ENCODE measurements around the gene CEP112. TPM values are rescaled to one million over a fixed set of nuclear protein-coding genes. Genes with fewer than 3 reads are reported as not detected.

CEP112 gene
- total RNA-seq, 1 experiment from 2014 or later: 6.1 TPM

- DNase-seq (ENCODE audit: low spot score): no peak
- Mint-ChIP-seq H3K4me1 (peaks cover 20% of the 10 kb centered on the region), H3K27ac (no peak overlapping the region), H3K9me3 (peaks cover 9% of the 10 kb centered on the region), H3K4me3 (no peak overlapping the region), H3K36me3 (no peaks in the 10 kb centered on the region), H3K27me3 (ENCODE audit: low read depth) (no peaks in the 10 kb centered on the region)
- ATAC-seq: peak; percentile 48
- ChIA-PET CTCF (no interaction called here), POLR2A (no interaction called here)
- TF ChIP-seq ZNF232 (CRISPR knock-in tag; IDR thresholded peaks at IDR 0.05) (0 out of 2 replicates have a peak, but pooled peaks have one; percentile 40), TCF7 (CRISPR knock-in tag; IDR thresholded peaks at IDR 0.05; ENCODE audit: low read depth) (no peak)
Measured at GRCh38 chr17:65774787-65775186, 417.1 kb downstream of the CEP112 start.

DNA sequence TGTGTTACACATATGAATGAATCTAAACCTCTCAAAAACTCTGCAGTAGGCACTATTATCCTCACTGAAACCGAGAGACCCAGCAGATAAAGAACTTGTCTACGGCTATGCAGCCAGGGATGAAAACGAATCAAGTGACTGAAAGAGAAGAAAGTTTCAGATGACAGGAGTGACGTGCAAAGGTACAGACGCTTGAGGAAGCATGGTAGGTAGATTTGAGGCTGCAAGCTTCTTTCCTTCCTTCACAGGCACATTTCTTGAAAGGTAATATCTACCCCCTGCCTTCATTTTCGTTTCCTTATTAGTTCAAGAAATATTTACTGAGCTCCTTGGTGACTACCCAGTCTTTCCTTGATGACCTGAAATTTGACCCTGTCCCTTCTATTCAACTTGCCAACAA, 418.9 kb downstream of the CEP112 start:
- no peaks in the 10 kb centered on the region for H3K36me3 Mint-ChIP-seq
- H3K4me3 Mint-ChIP-seq: no peak overlapping the region
- ChIA-PET CTCF (interaction anchor here (0.6 to 1.3 kb wide), 2 partner anchors 25 to 1740 kb away, joined by 3 to 4 read pairs; no protein-coding TSS in a partner anchor), POLR2A (no interaction called here)
- no peaks in the 10 kb centered on the region for H3K27me3 Mint-ChIP-seq (ENCODE audit: low read depth)
- H3K27ac Mint-ChIP-seq: no peak overlapping the region
- ATAC-seq (no peak), DNase-seq (ENCODE audit: low spot score) (no peak)
- peaks cover 9% of the 10 kb centered on the region for H3K9me3 Mint-ChIP-seq
- TF ChIP-seq HMGXB4 (CRISPR knock-in tag; IDR thresholded peaks at IDR 0.05): no peak
- no peak for TF ChIP-seq TP53 (CRISPR knock-in tag; IDR thresholded peaks at IDR 0.05)
- no peak for TF ChIP-seq NFYB (CRISPR knock-in tag; conservative IDR thresholded peaks at IDR 0.05; ENCODE audit: low read depth)
- TF ChIP-seq NR2C2 (CRISPR knock-in tag; IDR thresholded peaks at IDR 0.05): no peak
- TF ChIP-seq ZNF423 (CRISPR knock-in tag; IDR thresholded peaks at IDR 0.05): no peak
- peaks cover 20% of the 10 kb centered on the region for H3K4me1 Mint-ChIP-seq

DNA sequence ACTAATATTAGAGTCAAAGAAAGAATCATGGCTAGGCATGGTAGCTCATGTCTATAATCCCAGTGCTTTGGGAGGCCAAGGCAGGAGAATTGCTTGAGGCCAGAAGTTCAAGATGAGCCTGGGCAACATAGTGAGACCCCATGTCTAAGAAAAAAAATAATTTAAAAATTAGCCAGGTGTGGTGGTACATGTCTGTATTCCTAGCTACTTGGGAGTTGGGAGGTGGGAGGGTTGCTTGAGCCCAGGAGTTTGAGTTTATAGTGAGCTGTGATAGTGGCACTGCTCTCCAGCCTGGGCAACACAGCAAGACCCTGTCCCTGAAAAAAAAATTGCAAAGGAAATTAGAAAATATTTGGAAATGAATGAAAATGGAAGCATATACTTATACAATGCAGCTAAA, 420.2 kb downstream of the CEP112 start:
- peaks cover 20% of the 10 kb centered on the region for H3K4me1 Mint-ChIP-seq
- TF ChIP-seq MXD4 (CRISPR knock-in tag; IDR thresholded peaks at IDR 0.05; ENCODE audit: borderline replicate concordance) (no peak), NFATC4 (CRISPR knock-in tag; IDR thresholded peaks at IDR 0.05) (no peak), SP1 (CRISPR knock-in tag; conservative IDR thresholded peaks at IDR 0.05) (no peak), JAZF1 (CRISPR knock-in tag; IDR thresholded peaks at IDR 0.05) (no peak), E2F1 (CRISPR knock-in tag; IDR thresholded peaks at IDR 0.05) (no peak), GABPB1 (CRISPR knock-in tag; IDR thresholded peaks at IDR 0.05) (no peak), MAX (CRISPR knock-in tag; IDR thresholded peaks at IDR 0.05) (no peak), ZNF232 (CRISPR knock-in tag; IDR thresholded peaks at IDR 0.05) (no peak), ZNF396 (CRISPR knock-in tag; IDR thresholded peaks at IDR 0.05; ENCODE audit: borderline replicate concordance) (no peak), IRF2 (CRISPR knock-in tag; IDR thresholded peaks at IDR 0.05; ENCODE audit: borderline replicate concordance, low read depth) (no peak), ZNF121 (CRISPR knock-in tag; IDR thresholded peaks at IDR 0.05) (no peak; the same call in 1 of the 2 replicates), MLX (CRISPR knock-in tag; IDR thresholded peaks at IDR 0.05) (no peak), TP53 (CRISPR knock-in tag; IDR thresholded peaks at IDR 0.05) (no peak), FOXP4 (CRISPR knock-in tag; IDR thresholded peaks at IDR 0.05) (no peak), HMGA2 (CRISPR knock-in tag; IDR thresholded peaks at IDR 0.05) (no peak)
- TF ChIP-seq, protein P1, sequence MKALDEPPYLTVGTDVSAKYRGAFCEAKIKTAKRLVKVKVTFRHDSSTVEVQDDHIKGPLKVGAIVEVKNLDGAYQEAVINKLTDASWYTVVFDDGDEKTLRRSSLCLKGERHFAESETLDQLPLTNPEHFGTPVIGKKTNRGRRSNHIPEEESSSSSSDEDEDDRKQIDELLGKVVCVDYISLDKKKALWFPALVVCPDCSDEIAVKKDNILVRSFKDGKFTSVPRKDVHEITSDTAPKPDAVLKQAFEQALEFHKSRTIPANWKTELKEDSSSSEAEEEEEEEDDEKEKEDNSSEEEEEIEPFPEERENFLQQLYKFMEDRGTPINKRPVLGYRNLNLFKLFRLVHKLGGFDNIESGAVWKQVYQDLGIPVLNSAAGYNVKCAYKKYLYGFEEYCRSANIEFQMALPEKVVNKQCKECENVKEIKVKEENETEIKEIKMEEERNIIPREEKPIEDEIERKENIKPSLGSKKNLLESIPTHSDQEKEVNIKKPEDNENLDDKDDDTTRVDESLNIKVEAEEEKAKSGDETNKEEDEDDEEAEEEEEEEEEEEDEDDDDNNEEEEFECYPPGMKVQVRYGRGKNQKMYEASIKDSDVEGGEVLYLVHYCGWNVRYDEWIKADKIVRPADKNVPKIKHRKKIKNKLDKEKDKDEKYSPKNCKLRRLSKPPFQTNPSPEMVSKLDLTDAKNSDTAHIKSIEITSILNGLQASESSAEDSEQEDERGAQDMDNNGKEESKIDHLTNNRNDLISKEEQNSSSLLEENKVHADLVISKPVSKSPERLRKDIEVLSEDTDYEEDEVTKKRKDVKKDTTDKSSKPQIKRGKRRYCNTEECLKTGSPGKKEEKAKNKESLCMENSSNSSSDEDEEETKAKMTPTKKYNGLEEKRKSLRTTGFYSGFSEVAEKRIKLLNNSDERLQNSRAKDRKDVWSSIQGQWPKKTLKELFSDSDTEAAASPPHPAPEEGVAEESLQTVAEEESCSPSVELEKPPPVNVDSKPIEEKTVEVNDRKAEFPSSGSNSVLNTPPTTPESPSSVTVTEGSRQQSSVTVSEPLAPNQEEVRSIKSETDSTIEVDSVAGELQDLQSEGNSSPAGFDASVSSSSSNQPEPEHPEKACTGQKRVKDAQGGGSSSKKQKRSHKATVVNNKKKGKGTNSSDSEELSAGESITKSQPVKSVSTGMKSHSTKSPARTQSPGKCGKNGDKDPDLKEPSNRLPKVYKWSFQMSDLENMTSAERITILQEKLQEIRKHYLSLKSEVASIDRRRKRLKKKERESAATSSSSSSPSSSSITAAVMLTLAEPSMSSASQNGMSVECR (CRISPR knock-in tag; IDR thresholded peaks at IDR 0.05; ENCODE audit: borderline replicate concordance): no peak
- ATAC-seq: no peak
- H3K9me3 Mint-ChIP-seq: peaks cover 3% of the 10 kb centered on the region; the same call in 1 of the 2 replicates
- POLR2A ChIA-PET: no interaction called here
- H3K36me3 Mint-ChIP-seq: no peaks in the 10 kb centered on the region
- CTCF ChIA-PET: no interaction called here
- DNase-seq (ENCODE audit: low spot score): no peak
- no peaks in the 10 kb centered on the region for H3K27me3 Mint-ChIP-seq (ENCODE audit: low read depth)
- H3K4me3 Mint-ChIP-seq: no peak overlapping the region
- no peak overlapping the region for H3K27ac Mint-ChIP-seq

Measured in WTC11 (cell line).